NCI-H82 (cell line): ENCODE measurements around the gene GRIK4.
A peak's percentile ranks its signal among the peaks of the same experiment; 100 is the strongest.

Experiments
- DNase-seq: peaks from one replicate; lab custom pipeline; 2025; lab: John Stamatoyannopoulos, UW

Gene GRIK4

GRCh38 chr11:120840661-120841060, 329.1 kb downstream of the GRIK4 start:
- DNase-seq: no peak

GRCh38 chr11:120841074-120841473, 329.5 kb downstream of the GRIK4 start:
- no peak for DNase-seq

GRCh38 chr11:120842195-120842594, 330.6 kb downstream of the GRIK4 start:
- no peak for DNase-seq

GRCh38 chr11:120853435-120853834, 341.9 kb downstream of the GRIK4 start:
- DNase-seq: no peak

DNA sequence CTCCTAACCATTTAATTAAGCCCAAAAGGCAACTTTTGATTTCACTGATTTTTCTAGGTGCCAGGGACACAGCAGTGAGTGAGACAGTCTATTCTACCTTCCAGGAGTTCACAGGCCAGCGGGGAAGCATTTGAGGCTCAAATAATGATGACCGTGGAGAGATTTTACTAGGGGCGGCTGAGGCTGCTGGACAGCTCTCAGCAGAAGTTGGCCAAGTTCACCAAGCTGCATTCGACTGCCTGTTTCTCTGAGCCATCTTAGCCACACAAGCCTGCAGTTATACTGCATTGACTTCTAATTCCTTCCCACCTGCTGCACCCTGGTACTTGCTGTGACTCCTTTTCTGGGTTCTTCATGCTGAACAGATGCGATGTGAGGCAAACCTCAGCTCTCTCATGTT, 343.4 kb downstream of the GRIK4 start:
- no peak for DNase-seq

- no peak for DNase-seq
Measured at GRCh38 chr11:120857508-120857907, 346.0 kb downstream of the GRIK4 start.

DNA sequence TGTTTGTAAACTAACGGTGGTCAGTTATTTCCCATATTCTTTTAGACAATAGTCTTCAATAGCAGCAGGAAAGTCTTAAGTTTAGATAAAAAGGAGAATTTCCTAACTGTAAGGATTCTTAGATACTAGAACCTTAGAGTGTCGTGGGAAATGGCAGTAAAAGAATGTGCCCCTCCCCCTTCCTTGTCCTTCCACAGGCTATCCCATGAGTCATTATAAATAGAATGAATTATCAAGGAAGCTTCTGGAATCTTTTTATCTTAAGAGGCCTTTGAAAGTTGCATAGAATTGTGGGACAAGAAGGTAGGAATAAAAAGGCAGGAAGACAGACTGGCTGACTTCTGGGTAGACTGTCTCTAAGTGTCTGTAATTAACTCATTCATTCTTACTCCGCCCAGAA, 347.2 kb downstream of the GRIK4 start:
- no peak for DNase-seq

DNA sequence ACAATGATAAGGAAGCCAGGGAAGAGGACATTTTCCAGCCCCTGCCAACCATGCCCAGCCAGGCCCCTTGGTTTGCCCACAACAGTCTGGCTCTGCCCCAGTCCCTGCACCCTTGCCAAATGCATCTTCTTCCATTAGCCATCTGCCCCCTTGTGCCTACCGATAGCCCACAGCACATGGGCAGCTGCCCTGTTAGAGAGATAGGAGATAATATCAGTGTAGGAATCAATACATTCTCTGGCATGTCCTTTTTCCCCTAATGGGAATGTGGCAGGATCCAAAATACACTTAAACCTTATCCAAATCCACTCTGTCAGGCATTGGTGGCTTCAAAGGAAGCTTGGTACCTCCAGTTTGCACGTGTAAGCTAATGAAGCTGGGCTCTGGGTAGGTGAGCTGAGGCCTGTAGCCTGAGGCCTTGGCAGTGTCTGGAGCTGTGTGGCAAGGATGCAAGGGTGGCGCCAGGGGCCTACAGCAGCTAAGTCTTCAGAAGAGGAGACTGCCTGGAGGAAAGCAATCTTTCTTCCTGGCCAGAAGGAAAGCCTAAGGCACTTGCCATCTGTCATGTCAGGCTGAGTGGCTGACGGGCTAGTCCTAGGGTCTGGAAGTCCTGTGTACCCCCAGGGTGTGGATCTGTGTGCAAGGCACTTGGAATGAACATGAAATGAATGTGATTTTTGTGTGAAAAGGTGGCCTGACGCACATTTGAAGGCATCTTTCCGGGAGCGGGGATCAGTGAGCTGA, 348.2 kb downstream of the GRIK4 start:
- no peak for DNase-seq

DNA sequence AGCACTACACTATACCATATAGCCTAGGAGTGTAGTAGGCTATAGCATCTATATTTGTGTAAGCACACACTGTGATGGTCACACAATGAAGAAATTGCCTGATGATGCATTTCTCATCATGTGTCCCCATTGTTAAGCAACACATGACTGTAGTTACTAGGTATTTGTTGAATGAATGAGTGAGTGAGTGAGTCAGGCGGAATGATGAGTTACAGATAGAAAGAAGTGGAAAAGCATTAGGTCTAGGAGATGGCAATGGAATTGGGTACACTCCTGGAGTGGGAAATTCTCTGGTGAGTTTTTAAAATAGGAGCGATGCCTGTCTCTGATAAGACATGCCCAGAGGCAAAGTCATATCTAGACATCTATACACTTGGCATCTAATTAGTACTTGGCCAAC, 351.8 kb downstream of the GRIK4 start:
- DNase-seq: no peak

- DNase-seq: no peak
Measured at GRCh38 chr11:120867024-120867423, 355.5 kb downstream of the GRIK4 start.

GRCh38 chr11:120867531-120867930, 356.0 kb downstream of the GRIK4 start:
- no peak for DNase-seq

- no peak for DNase-seq
Measured at GRCh38 chr11:120867988-120868387, 356.4 kb downstream of the GRIK4 start.

GRCh38 chr11:120869097-120869496, 357.5 kb downstream of the GRIK4 start:
- no peak for DNase-seq

- DNase-seq: no peak
Measured at GRCh38 chr11:120869516-120870011, 358.0 kb downstream of the GRIK4 start.

- no peak for DNase-seq
Measured at GRCh38 chr11:120871194-120871593, 359.6 kb downstream of the GRIK4 start.

DNA sequence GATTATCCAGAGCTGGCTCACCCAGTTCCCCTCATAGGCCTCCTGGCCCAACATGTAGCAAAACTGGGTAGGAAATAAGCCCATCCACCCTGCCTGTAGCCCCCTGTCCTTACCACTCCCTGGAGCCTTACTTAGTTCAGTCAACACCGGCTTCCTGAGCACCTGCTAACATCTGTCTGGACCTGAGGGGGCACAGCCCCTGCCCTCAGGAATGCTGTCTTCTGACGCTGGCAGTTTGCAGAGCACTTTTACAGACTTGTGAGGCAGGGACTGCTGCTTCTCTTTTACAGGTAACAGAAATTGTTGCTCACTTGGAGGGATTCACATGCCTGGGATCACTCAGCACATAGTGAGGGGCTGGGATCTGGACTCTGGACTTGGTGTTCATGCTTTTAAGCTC, 360.4 kb downstream of the GRIK4 start:
- peak; percentile 8 for DNase-seq

DNA sequence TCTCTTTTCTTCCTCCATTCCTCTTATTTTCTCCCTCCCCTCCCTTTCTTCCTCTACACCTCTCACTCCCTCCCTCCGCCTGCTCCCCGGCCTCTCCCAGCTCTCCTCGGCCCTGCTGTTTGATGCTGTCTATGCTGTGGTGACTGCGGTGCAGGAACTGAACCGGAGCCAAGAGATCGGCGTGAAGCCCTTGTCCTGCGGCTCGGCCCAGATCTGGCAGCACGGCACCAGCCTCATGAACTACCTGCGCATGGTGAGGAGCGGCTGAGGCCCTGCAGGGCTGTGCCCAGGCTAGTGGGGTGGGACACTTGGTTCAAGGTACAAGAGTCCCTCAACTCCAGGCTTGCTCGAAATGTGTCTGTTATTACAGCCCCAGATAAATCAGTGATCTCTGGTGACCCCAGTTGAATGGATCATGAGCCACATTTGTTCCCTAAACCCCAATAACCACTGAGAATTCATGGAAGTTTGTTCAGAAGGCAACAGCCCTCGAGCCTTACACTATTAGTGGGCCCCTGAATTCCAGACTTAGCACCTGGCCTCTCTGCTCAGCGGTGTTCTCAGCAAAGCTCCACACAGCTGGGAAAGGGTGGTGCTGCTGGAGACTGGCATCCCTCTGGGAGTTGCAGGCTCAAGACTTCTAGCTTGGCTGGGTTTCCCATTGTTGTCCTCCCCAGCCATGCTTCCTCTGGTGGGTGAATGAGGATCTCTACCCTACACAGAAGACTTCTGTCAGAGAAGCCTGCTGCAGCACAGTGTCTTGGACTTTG, 362.6 kb downstream of the GRIK4 start:
- no peak for DNase-seq

DNA sequence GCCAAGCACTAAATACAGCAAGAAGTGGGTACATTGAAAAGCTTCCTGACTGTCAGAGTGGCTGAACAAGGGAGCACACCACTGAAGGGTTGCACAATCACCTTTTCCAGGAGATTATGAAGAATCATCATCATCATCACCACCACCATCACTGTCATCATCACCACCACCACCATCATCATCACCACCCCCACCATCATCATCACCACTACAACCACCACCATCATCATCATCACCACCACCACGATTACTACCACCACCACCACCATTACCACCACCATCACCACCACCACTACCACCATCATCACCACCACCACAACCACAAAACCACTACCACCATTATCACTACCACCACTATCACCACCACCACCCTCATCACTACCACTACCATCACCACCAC, 364.4 kb downstream of the GRIK4 start:
- DNase-seq: no peak

GRCh38 chr11:120877746-120878365, 366.3 kb downstream of the GRIK4 start:
- DNase-seq: no peak

- no peak for DNase-seq
Measured at GRCh38 chr11:120878781-120879180, 367.2 kb downstream of the GRIK4 start.

- DNase-seq: no peak
Measured at GRCh38 chr11:120880498-120881175, 369.1 kb downstream of the GRIK4 start.

DNA sequence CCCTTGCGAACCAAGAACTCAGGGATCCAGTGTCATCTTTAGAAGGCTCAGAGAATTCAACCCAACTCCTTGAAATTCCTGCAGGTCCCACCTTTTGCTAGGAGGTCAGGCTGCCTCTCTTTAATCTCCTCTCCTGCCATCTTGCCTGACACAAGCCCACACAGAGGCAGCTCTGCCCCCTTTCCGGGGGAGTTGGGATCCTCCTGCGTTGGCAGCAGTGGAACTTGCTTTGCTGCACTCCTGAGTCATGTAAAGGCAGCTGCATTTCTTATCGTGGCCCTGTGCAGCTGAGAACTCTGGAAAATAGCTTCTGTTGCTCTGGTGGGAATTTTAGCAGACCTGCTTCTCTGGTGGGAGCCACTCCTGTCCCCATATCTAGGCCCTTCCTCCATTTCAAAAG, 370.0 kb downstream of the GRIK4 start:
- no peak for DNase-seq
